HG02970 (cell line): ENCODE results near the gene HMG20B.
"Not testable (repeated sequence)": the region's sequence is repeated elsewhere in the genome, so short reads cannot be mapped to it uniquely, and the experiment has no call there.

ENCODE experiments used
- ATAC-seq: cut with Tn5 transposase; IDR thresholded peaks from one replicate; pipeline ENCODE4 v1.9.1; 2021; ENCODE audit warnings: mild to moderate bottlenecking, moderate library complexity, moderate number of reproducible peaks; ENCODE audit not compliant: unreplicated experiment, low FRiP score

The HMG20B gene

DNA sequence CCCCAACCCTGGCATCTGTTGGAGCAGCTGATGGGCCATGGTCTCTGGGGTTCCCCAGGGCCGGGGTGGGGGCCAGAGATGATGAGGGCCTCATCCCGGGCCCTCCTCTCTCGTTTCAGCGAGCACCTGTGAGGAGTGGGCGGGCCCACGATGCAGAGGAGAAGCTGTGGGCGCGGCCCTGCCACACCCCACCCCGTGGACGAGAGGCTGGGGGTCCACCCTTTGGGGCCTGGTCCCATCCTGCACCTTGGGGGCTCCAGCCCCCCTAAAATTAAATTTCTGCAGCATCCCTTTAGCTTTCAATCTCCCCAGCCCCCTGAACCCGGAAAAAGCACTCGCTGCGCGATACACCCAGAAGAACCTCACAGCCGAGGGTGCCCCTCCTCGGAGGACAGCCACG, 5.6 kb downstream of the HMG20B start:
- ATAC-seq, result no peak

DNA sequence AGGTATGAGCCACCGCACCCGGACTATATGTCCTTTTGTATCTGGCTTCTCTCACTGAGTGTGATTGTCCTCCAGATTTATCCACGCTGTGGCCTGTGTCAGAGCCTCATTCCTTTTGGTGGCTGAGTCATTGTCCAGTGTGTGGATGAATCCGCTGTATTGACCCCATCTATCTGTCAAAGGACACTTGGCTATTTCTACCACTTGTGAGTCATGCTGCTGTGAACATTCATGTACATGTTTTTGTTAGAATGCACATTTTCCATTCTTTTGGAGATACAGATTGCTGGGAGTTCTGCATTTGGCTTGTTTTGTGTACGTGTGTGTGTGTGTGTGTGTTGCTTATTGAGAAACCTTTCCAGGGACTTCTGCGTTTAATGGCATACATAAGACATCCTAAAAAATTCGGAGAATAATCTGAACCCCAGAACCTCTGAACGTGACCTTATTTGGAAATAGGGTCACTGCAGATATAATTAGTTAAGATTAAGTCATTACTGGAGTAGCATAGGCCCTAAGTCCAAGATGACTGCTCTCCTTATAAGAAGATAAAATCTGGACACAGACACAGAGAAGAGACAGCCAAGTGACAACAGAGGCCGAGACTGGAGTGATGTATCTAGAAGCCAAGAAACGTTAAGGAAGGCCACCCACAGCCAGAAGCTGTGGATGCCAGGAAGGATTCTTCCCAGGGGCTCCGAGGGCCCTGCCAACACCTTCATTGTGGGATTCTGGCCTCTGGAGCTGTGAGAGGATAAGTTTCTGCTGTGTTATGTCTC, 7.6 kb downstream of the HMG20B start:
- no peak for ATAC-seq

DNA sequence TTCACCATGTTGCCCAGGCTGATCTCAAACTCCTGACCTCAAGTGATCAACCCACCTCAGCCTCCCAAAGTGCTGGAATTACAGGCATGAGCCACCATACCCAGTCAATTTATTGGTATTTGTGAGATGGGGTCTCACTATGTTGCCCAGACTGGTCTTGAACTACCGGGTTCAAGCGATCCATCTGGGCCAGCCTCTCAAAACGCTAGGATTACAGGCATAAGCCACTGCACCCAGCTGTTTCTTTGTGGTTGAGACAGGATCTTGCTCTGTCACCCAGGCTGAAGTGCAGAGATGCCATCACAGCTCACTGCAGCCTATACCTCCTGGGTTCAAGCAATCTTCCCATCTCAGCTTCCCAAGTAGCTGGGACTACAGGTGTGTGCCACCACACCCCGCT, 9.0 kb downstream of the HMG20B start:
- not testable (repeated sequence) for ATAC-seq

DNA sequence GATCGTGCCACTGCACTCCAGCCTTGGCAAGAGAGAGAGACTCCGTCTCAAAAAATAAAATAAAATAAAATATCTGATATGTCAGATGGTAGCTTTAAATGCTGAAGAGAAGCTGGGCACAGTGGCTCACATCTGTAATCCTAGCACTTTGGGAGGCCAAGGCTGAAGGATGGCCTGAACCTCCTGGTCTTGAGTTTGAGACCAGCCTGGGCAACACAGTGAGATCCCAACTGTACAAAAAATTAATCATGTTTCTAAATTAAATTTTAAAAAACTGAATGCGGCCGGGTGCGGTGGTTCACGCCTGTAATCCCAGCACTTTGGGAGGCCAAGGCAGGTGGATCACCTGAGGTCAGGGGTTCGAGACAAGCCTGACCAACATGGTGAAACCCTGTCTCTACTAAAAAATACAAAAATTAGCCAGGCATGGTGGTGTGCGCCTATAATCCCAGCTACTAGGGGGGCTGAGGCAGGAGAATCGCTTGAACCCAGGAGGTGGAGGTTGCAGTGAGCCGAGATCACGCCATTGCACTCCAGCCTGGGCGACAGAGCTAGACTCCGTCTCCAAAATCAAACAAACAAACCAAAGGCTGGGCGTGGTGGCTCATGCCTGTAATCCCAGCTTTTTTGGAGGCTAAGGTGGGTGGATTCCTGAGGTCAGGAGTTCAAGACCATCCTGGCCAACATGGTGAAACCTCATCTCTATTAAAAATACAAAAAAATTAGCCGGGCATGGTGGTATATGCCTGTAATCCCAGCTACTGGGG, 11.5 kb downstream of the HMG20B start:
- not testable (repeated sequence) for ATAC-seq

DNA sequence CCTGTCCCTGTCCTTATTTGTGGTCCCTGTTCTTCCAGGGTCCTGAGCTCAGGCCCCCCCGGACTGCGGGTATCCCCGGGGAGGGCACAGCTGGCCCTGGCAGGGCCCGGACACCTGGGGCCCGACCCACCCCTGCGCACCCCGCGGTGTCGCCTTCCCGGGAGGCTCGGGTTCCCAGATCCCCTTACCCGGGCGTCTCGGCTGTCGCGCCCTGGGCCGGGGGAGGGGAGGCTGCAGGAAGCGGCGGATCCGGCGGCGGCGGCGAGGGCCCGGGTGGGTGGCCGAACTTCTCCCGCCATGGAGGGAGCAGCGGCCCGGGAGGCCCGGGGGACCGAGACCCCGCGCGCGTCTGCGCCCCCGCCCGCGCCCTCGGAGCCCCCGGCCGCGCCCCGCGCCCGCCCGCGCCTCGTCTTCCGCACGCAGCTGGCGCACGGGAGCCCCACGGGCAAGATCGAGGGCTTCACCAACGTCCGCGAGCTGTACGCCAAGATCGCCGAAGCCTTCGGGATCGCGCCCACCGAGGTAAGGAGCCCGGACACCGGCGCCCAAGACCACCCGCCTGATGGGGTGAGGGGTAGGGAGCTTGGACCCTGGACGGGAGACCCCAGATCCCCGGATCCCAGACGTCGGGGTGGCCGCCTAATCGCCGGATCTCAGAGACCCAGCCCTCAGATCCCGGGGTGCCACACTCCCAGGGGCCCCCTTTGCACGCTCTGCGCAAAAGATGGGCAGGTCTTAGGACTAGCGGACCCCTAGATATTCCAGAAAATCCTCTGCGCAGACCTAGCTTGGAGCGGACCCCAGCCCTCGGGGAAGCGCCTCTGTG, 12.8 kb downstream of the HMG20B start, which contains the start of gene GIPC3:
Gene GIPC3 (plus strand): TSS at position 178 of the 826 bp plus-strand sequence. CDS start 120 bp downstream, at position 298.
- no peak for ATAC-seq

DNA sequence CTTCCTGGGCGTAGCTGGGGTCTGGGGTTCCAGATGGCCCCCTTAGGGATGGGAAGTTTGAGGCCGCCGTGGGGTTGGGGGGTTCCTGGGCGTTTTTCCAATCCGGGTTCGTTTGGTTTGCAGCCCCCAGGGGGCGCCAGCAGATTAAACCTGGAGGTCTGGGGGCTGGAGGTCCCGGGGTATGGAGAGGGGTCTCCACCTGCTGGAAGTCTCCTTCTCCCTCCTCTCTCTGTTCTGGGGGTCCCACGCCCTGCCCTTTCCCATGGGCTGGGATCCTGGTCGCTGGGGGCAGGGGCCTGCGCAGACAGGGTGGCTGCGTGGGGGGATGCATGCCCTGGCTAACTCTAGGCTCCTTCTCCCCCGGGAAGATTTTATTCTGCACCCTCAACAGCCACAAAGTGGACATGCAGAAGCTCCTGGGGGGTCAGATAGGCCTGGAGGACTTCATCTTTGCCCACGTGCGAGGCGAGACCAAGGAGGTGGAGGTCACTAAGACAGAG, 13.4 kb downstream of the HMG20B start:
- no peak for ATAC-seq

DNA sequence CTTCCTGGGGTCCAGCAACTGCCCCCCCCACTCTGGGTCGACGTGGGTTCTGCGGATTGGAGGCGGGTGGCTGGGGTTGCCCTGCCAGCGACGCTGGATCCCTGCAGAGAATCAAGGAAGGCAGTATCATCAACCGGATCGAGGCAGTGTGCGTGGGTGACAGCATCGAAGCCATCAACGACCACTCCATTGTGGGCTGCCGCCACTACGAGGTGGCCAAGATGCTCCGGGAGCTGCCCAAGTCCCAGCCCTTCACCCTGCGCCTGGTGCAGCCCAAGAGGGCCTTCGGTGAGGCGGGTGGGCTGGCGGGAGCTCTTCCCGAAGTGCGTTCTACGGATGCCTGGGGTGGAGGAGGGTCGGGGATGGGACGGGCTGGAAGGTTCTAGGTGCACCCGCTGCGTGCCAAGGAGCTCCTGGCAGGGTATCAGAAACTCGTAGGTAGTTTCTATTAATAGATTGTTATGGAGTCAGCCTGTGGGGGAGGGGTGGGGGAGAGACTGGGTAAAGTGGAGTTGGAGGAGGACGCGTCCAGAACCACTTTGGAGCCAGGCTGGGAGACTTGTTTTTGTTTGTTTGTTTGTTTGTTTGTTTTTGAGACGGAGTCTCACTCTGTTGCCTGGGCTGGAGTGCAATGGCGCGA, 14.1 kb downstream of the HMG20B start:
- ATAC-seq, result no peak

DNA sequence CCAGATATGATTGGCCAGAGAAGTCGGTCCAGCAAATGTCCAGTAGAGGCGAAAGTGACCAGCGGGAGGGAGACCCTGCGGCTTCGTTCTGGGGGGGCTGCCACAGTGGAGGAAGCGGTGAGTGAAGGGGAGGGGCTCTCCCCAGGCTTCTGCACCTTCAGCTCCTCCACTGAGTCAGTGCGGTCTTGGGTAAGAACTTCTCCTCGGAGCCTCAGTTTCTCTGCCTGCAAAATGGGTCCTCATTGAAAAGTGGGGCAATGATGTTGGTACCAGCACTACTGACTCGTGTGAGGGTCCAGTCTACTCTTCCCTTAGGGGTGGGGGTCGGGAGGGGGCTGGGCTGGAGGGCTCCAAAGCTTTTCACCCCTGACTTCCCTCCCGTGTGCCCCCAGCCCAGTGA, 16.7 kb downstream of the HMG20B start:
- no peak for ATAC-seq

DNA sequence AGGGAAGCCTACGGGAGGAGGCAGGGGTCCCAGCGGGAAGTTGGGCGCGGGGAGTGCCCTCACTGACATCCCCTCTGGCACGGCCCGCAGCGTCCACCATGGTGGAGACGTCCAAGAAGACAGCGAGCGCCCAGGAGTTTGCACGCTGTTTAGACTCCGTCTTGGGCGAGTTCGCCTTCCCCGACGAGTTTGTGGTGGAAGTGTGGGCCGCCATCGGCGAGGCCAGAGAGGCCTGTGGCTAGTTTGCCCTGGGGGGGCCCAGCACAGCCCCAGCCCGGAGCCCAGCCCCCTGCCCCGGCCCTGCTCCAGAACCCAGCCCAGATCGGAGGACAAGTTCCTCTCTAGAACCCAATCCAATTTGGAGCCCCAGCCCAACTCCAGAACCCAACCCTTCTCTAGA, 17.2 kb downstream of the HMG20B start:
- ATAC-seq, result no peak

DNA sequence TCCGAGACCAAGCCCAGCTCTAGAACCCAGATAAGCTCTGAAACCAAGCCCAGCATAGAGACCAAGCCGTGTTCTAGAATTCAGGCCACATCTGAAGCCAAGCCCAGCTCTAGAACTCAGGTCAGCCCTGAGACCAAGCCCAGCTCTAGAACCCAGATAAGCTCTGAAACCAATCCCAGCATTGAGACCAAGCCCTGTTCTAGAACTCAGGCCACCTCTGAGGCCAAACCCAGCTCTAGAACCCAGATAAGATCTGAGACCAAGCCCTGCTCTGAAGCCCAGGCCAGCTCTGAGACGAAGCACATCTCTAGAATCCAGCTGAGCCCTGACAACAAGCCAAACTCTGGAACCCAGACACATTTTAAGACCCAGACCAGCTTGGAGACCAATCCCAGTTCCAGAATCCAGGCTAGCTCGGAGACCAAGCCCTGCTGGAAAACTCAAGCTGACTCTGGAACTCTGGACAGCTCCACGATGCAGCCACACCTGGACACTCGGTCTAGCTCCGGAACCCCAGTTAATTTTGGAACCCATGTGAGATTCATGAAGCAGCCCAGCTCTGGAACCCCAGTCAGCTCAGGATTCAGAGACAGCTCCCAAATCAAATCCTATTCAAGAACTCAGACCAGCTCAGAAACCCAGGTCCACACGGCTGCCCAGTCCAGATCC, 18.4 kb downstream of the HMG20B start:
- ATAC-seq, result no peak

DNA sequence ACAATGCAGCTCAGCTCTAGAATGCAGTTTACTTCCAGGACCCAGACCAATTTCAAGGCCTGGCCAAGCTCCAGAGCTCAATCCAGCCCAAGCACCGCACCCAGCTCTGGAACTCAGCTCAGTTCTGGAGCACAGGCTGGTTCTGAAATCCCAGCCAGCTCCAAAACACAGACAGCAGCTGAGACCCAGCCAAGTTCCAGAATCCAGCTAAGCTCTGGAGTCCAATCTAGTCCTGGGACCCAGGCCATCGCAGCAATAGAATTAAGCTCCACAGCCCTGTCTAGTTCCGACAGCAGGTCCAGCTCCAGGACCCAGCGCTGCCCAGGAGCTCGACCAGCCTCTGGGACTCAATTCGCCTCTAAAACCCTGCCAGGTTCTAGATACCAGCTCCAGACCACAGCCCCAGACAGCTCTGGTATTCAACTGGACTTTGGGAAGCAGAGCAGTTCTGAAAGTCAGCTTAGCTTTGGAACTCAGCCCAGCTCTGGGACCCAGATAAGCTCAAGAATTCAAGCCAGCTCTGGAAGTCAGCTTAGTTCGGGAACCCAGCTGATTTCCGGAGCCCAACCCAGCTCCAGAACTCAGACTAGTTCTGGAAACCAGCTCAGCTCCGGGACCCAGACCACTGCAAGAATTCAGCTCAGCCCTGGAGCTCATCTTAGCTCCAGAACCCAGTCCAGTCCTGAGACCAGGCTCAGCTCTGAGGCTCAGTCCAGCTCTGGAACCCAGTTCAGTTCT, 19.3 kb downstream of the HMG20B start:
- ATAC-seq, result no peak

DNA sequence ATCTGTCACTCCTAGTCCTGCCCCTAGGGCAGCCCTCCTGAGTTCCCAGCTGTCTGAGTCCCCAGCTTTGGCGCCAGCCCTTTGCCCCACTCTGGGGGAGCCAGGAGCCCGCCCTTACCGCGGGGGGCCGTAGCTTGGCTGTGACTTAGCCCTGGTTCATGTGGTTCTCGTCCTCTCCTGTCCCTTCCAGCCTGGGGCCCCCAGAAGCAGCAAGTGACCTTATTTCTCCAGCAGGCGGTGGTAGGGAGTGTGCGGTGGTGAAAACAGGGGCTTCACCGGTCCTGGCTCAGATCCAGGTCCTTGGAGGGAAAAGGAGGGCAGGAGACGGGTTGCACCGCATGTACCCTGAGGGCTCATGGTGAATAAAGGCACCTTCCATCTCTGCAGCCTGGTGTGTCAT, 20.4 kb downstream of the HMG20B start:
- no peak for ATAC-seq

DNA sequence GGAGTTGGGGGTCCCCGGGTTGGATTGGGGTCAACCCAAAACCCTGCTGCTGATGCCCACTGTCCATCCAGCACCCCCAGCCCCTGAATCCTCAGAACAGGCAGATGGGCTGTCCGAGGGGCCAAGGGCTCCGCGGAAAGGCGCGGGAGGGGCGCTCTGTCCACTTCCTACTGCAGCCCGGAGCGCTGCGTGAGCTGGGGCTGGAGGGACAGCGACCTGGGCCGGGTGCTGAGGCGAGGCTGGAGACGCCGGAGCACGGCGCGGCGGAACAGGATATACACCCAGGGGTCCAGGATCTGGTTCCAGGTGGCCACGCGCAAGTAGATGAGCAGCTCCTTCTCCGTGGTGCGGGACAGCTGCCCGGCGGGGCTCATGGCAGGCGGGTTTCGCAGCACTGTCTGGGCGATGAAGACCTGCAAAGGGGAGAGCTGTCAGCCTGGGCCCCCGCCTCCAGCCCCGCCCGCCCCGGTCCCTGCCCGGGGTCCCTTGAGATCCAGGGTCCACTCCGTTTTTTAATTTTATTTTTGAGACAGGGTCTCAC, 22.8 kb downstream of the HMG20B start:
- no peak for ATAC-seq

DNA sequence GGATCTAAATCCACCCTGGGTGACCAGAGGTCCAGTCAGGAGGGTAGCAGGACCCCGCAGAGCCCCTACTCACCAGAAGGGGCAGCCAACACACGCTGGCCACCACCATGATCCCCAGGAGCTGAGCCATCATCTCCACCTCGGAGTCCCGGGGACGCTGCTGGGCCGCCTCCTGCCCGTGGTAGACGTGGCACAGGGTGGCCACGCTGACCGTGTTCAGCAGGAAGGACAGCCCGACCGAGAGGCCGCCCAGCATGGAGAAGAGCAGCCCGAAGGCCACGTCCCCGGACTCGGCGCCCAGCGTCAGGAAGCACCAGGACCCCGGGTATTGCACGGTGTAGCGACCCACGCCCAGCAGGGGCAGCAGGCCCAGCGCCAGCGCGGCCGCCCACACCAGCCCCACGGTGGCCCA, 27.0 kb downstream of the HMG20B start:
- ATAC-seq, result no peak

DNA sequence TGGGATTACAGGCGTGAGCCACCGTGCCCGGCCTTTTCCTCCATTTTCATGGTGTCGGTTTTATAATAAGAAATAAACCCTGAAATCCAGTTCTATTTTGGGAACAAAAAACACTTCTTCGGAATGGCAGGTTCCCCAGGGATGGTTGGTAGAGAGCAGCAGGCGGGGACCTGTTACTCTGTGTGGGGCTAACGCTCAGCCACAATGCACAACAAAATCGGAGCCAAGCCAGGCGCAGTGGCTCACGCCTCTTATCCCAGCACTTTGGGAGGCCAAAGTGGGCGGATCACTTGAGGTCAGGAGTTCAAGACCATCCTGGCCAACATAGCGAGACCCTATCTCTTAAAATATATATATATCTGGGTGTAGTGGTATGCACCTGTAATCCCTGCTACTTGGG, 28.3 kb downstream of the HMG20B start:
- ATAC-seq, result no peak

DNA sequence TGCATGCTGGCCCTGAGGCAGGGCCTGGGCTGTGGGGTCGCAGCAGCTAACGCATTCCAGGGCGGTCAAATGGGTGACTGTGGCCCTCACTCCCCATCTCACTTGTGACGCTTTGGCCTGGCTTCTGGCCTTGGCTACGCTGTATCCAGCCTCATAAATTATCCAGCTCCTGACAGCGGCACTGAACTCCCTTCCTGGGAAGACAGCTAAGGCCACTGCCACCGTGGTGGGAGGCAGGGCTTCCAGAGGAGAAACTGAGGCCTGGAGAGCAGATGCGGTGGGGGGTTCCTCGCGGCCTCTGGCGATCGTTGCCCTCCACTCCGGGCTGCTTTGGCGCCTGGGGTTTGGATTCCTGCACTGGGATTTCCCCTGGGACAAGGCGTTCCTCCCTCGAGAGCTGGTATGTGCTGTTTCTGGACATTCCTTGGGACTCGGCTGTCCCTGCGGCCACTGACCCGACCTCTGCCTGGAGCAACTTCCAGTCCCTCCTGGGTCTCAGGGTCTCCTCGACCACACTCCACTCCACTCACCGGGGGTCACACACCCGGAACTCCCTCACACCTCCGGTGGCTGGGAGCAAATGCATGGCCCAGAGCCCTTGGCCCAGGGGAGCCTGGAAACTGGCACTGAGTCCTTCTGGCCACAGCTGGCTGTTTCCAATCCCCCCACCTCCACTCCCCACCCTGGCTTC, 30.5 kb downstream of the HMG20B start:
- no peak for ATAC-seq

DNA sequence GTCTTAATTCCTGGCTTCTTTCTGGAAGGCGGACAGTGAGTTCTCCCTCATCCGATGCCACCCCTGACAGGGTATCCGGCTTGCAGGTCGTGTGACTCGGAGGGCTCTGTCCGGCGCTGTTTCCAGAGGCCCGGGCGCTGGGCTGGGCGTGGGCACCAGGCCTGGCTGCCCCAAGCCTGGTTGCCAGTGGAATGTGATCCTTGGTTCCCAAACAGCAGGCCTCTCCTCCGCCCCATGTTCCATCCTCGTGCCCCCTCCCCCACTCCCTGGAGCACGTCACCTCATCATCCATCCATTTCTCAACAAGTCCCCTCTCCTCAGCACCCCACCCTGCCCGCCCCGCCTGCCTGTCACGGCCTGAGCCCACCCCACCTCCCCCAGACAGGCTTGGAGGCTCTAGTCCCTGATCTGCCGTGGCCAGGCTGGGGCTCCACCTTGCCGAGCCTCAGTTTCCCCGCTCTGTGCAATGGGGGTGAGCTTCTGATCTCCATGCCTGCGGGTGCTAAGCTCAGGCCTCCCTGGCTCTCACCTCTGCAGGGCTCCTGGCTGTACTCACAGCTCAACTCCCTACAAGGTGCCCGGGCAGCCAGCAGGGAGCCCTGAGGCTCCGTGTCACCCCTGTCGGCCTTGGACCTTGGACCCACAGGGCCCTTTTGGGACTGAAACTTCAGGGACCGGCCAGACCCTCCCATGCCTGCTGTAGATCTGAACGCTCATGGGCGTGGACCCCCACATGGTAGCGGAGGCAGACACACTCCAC, 31.7 kb downstream of the HMG20B start:
- no peak for ATAC-seq

DNA sequence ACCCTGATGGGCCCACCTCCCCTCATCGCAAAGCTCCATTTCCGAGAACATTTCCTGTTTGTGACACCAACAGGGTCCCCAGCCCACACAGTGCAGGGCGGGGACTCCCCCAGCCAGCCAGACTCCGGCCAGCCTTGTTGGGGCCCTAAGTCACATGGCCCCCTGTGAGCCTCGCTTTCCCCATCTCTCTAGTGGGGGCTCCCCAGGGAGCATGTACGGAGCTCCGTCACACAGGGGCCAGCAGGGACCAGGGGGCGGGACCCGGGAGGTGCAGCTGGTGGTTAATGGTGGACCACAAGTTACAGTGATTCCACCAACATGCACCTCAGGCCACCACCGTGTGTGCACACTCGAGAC, 32.2 kb downstream of the HMG20B start:
- ATAC-seq, result no peak
